ENCODE results near the gene PARVB. TPM values are rescaled to one million over a fixed set of nuclear protein-coding genes. Genes with fewer than 3 reads are reported as not detected.

PARVB gene
- total and polyA plus RNA-seq, 10 of the 15 experiments (the other 5 are each of a cell fraction or from before 2014, with no cell fraction given) = 5.2 to 264 (median 76.0) TPM

DNA sequence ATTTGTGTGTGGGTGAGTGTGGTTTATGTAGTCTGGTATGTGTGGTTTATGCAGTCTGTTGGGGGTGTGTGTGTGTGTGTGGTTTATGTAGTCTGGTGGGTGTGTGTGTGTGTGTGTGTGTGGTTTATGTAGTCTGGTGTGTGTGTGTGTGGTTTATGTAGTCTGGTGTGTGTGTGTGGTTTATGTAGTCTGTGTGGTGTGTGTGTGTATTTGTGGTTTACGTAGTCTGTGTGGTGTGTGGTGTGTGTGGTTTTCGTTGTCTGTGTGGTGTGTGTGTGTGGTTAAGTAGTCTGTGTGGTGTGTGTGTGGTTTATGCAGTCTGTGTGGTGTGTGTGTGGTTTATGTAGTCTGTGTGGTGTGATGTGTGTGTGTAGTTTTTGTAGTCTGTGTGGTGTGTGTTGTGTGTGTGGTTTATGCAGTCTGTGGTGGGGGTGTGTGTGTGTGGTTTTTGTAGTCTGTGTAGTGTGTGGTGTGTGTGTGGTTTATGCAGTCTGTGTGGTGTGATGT lies 130.4 kb downstream of the PARVB start (continued):
- TF ChIP-seq HCFC1 (IDR thresholded peaks at IDR 0.05; ENCODE audit: low read length) (no peak), POLR2AphosphoS2 (IDR thresholded peaks at IDR 0.05; ENCODE audit: low read depth, low read length) (no peak)
- TF ChIP-seq, protein P1, sequence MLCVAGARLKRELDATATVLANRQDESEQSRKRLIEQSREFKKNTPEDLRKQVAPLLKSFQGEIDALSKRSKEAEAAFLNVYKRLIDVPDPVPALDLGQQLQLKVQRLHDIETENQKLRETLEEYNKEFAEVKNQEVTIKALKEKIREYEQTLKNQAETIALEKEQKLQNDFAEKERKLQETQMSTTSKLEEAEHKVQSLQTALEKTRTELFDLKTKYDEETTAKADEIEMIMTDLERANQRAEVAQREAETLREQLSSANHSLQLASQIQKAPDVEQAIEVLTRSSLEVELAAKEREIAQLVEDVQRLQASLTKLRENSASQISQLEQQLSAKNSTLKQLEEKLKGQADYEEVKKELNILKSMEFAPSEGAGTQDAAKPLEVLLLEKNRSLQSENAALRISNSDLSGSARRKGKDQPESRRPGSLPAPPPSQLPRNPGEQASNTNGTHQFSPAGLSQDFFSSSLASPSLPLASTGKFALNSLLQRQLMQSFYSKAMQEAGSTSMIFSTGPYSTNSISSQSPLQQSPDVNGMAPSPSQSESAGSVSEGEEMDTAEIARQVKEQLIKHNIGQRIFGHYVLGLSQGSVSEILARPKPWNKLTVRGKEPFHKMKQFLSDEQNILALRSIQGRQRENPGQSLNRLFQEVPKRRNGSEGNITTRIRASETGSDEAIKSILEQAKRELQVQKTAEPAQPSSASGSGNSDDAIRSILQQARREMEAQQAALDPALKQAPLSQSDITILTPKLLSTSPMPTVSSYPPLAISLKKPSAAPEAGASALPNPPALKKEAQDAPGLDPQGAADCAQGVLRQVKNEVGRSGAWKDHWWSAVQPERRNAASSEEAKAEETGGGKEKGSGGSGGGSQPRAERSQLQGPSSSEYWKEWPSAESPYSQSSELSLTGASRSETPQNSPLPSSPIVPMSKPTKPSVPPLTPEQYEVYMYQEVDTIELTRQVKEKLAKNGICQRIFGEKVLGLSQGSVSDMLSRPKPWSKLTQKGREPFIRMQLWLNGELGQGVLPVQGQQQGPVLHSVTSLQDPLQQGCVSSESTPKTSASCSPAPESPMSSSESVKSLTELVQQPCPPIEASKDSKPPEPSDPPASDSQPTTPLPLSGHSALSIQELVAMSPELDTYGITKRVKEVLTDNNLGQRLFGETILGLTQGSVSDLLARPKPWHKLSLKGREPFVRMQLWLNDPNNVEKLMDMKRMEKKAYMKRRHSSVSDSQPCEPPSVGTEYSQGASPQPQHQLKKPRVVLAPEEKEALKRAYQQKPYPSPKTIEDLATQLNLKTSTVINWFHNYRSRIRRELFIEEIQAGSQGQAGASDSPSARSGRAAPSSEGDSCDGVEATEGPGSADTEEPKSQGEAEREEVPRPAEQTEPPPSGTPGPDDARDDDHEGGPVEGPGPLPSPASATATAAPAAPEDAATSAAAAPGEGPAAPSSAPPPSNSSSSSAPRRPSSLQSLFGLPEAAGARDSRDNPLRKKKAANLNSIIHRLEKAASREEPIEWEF (IDR thresholded peaks at IDR 0.05; ENCODE audit: insufficient replicate concordance, low read depth, low read length) = no peak

DNA sequence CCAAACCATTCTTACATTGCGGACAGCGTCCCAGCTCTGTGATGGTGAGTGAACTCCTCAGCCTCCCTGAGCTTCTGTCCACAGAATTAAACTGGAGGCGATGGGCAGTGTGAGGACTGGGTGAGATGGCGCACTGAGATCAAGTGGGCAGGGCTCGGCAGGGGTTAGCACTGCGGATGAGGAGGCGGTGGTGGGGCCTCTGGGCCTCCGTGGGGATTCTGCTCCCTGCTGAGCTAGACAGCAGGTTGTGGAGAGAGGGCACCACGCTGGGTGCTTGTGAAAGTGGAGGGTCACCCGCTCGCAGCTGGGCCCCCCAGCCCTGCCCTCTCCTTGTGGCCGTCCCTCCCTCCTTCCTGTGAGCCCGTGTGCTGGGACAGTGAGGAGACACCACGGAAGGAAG lies 131.0 kb downstream of the PARVB start:
- intact Hi-C loops (cut with micrococcal nuclease; ENCODE audit: unreplicated experiment) = no loop called here
- Histone ChIP-seq H3K9ac (ENCODE audit: control insufficient read depth, insufficient read depth, low read length) (no peak overlapping the region), H2AFZ (ENCODE audit: control insufficient read depth, low read depth, low read length) (no peak overlapping the region), H3K4me1 (ENCODE audit: control insufficient read depth, insufficient read depth, low read length) (no peaks in the 10 kb centered on the region), H3K36me3 (ENCODE audit: control insufficient read depth in 2 of 2, insufficient read depth in 2 of 2, low read length in 1 of 2) (peaks cover 5 to 11% of the 10 kb centered on the region in 2 experiments; a peak in 3 of 4 replicates), H3K27me3 (replicated peaks in 1 of 2; ENCODE audit: control insufficient read depth in 2 of 2, insufficient read depth in 2 of 2, low read length in 1 of 2) (no peaks in the 10 kb centered on the region), H3K9me3 (replicated peaks; ENCODE audit: control insufficient read depth, insufficient read depth, low read length) (no peaks in the 10 kb centered on the region), H3K4me2 (ENCODE audit: control insufficient read depth, insufficient read depth) (no peak overlapping the region), H3K4me3 (no peak overlapping the region), H4K20me1 (ENCODE audit: control insufficient read depth, insufficient read depth) (no peaks in the 10 kb centered on the region), H3K79me2 (ENCODE audit: control insufficient read depth, insufficient read depth, low read length) (no peaks in the 10 kb centered on the region), H3K27ac (ENCODE audit: control insufficient read depth, insufficient read depth) (no peak overlapping the region)
- RAD21 ChIA-PET (ENCODE audit: unreplicated experiment) = no interaction called here
- no TSS peak for BruUV-seq (replicated peaks)
- FAIRE-seq = no peak
- POLR2A ChIA-PET = no interaction called here
- CTCF ChIA-PET = no interaction called here
- WGBS (ENCODE audit: insufficient coverage, insufficient replicate concordance, low lambda C conversion rate, missing lambda C conversion rate) = 80% methylated on average over 14 of the region's 14 CpGs
- in situ Hi-C loops (cut with MboI) = no loop called here
- SMC1A ChIA-PET (ENCODE audit: uncharacterized antibody, unreplicated experiment) = no interaction called here
- ATAC-seq = no peak
- no peak for DNase-seq (ENCODE audit: low read depth, low spot score)
- TF ChIP-seq, protein P2, sequence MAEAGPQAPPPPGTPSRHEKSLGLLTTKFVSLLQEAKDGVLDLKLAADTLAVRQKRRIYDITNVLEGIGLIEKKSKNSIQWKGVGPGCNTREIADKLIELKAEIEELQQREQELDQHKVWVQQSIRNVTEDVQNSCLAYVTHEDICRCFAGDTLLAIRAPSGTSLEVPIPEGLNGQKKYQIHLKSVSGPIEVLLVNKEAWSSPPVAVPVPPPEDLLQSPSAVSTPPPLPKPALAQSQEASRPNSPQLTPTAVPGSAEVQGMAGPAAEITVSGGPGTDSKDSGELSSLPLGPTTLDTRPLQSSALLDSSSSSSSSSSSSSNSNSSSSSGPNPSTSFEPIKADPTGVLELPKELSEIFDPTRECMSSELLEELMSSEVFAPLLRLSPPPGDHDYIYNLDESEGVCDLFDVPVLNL (IDR thresholded peaks at IDR 0.05; ENCODE audit: low read depth, low read length) = no peak
- TF ChIP-seq BHLHE40 (IDR thresholded peaks at IDR 0.05; ENCODE audit: borderline replicate concordance in 1 of 2, low read depth in 2 of 2, low read length in 1 of 2) (no peak), SUZ12 (IDR thresholded peaks at IDR 0.05; ENCODE audit: unreplicated experiment) (no peak), NFXL1 (IDR thresholded peaks at IDR 0.05; ENCODE audit: borderline replicate concordance) (no peak)
- TF ChIP-seq, protein P3, sequence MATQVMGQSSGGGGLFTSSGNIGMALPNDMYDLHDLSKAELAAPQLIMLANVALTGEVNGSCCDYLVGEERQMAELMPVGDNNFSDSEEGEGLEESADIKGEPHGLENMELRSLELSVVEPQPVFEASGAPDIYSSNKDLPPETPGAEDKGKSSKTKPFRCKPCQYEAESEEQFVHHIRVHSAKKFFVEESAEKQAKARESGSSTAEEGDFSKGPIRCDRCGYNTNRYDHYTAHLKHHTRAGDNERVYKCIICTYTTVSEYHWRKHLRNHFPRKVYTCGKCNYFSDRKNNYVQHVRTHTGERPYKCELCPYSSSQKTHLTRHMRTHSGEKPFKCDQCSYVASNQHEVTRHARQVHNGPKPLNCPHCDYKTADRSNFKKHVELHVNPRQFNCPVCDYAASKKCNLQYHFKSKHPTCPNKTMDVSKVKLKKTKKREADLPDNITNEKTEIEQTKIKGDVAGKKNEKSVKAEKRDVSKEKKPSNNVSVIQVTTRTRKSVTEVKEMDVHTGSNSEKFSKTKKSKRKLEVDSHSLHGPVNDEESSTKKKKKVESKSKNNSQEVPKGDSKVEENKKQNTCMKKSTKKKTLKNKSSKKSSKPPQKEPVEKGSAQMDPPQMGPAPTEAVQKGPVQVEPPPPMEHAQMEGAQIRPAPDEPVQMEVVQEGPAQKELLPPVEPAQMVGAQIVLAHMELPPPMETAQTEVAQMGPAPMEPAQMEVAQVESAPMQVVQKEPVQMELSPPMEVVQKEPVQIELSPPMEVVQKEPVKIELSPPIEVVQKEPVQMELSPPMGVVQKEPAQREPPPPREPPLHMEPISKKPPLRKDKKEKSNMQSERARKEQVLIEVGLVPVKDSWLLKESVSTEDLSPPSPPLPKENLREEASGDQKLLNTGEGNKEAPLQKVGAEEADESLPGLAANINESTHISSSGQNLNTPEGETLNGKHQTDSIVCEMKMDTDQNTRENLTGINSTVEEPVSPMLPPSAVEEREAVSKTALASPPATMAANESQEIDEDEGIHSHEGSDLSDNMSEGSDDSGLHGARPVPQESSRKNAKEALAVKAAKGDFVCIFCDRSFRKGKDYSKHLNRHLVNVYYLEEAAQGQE (IDR thresholded peaks at IDR 0.05; ENCODE audit: low read depth, low read length) = no peak
- TF ChIP-seq, protein P4, sequence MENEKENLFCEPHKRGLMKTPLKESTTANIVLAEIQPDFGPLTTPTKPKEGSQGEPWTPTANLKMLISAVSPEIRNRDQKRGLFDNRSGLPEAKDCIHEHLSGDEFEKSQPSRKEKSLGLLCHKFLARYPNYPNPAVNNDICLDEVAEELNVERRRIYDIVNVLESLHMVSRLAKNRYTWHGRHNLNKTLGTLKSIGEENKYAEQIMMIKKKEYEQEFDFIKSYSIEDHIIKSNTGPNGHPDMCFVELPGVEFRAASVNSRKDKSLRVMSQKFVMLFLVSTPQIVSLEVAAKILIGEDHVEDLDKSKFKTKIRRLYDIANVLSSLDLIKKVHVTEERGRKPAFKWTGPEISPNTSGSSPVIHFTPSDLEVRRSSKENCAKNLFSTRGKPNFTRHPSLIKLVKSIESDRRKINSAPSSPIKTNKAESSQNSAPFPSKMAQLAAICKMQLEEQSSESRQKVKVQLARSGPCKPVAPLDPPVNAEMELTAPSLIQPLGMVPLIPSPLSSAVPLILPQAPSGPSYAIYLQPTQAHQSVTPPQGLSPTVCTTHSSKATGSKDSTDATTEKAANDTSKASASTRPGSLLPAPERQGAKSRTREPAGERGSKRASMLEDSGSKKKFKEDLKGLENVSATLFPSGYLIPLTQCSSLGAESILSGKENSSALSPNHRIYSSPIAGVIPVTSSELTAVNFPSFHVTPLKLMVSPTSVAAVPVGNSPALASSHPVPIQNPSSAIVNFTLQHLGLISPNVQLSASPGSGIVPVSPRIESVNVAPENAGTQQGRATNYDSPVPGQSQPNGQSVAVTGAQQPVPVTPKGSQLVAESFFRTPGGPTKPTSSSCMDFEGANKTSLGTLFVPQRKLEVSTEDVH (IDR thresholded peaks at IDR 0.05; ENCODE audit: low read depth, partially characterized antibody) = no peak

Measured in GM12878 (cell line).